CD4-positive, alpha-beta T cell treated with Interleukin-15 for 4 hours (primary cell): Measurements from ENCODE around the gene KRT6A.
"Not testable (repeated sequence)": the region's sequence is repeated elsewhere in the genome, so short reads cannot be mapped to it uniquely, and the experiment has no call there.

Experiments used
- DNase-seq: peaks from one replicate; pipeline ENCODE4 v3.0.0-alpha.2; 2020; ENCODE audit warnings: low spot score

Gene KRT6A

GRCh38 chr12:52458861-52459260, 34.2 kb downstream of the KRT6A start:
- DNase-seq, result no peak

GRCh38 chr12:52455821-52456220, 37.2 kb downstream of the KRT6A start:
- DNase-seq, result no peak

- DNase-seq, result no peak
Observed at GRCh38 chr12:52454411-52455201, 38.5 kb downstream of the KRT6A start.

GRCh38 chr12:52452101-52452500, 41.0 kb downstream of the KRT6A start, which contains the start of gene KRT6B:
Gene KRT6B (minus strand): TSS chr12:52452146. CDS start chr12:52452078, 68 bp downstream.
- DNase-seq, result no peak

GRCh38 chr12:52448228-52448627, 44.8 kb downstream of the KRT6A start:
- DNase-seq, result no peak

- DNase-seq, result not testable (repeated sequence)
Observed at GRCh38 chr12:52447196-52447595, 45.9 kb downstream of the KRT6A start.

GRCh38 chr12:52446367-52447045, 46.6 kb downstream of the KRT6A start:
- no peak for DNase-seq

GRCh38 chr12:52445876-52446275, 47.2 kb downstream of the KRT6A start:
- DNase-seq, result no peak

GRCh38 chr12:52444647-52445595, 48.1 kb downstream of the KRT6A start:
- no peak for DNase-seq

GRCh38 chr12:52443966-52444365, 49.1 kb downstream of the KRT6A start:
- DNase-seq, result no peak

- no peak for DNase-seq
Observed at GRCh38 chr12:52442600-52443061, 50.4 kb downstream of the KRT6A start.

- DNase-seq, result no peak
Observed at GRCh38 chr12:52441320-52441911, 51.6 kb downstream of the KRT6A start.

GRCh38 chr12:52440821-52441319, 52.2 kb downstream of the KRT6A start:
- no peak for DNase-seq

- no peak for DNase-seq
Observed at GRCh38 chr12:52439845-52440244, 53.2 kb downstream of the KRT6A start.

- DNase-seq, result no peak
Observed at GRCh38 chr12:52439420-52439819, 53.6 kb downstream of the KRT6A start.

GRCh38 chr12:52438305-52439301, 54.5 kb downstream of the KRT6A start:
- no peak for DNase-seq

GRCh38 chr12:52437508-52437907, 55.5 kb downstream of the KRT6A start:
- DNase-seq, result no peak
